GM12801 (cell line): ENCODE measurements around the gene CLSTN2.

Experiments
- CTCF ChIP-seq: IDR thresholded peaks from one replicate; pipeline ENCODE4 v1.5.1; 2011; ENCODE audit warnings: control low read depth; ENCODE audit not compliant: insufficient read length; ENCODE audit errors: extremely low read depth

CLSTN2 gene

GRCh38 chr3:139985576-139985975 lies 50.6 kb downstream of the CLSTN2 start:
- no peak for TF ChIP-seq CTCF

GRCh38 chr3:139987908-139988307 lies 52.9 kb downstream of the CLSTN2 start:
- no peak for TF ChIP-seq CTCF

- no peak for TF ChIP-seq CTCF
Measured at GRCh38 chr3:139988472-139989156, 53.6 kb downstream of the CLSTN2 start.

GRCh38 chr3:139994891-139995290 lies 59.9 kb downstream of the CLSTN2 start:
- no peak for TF ChIP-seq CTCF

GRCh38 chr3:140004271-140004670 lies 69.3 kb downstream of the CLSTN2 start:
- TF ChIP-seq CTCF = no peak

GRCh38 chr3:140006331-140006730 lies 71.3 kb downstream of the CLSTN2 start:
- TF ChIP-seq CTCF = no peak

- TF ChIP-seq CTCF = no peak
Measured at GRCh38 chr3:140007081-140007480, 72.1 kb downstream of the CLSTN2 start.
